GM10266 (cell line): Measurements from ENCODE around the gene SEMA3F.
"Not testable (repeated sequence)": the region's sequence is repeated elsewhere in the genome, so short reads cannot be mapped to it uniquely, and the experiment has no call there.

Experiments
- DNase-seq: peaks from one replicate; pipeline ENCODE4 v3.0.0; 2012; ENCODE audit errors: extremely low spot score
- TF ChIP-seq, protein P1 (sequence below): IDR thresholded peaks from 2 replicates; pipeline ENCODE4 v1.5.1; 2012; ENCODE audit warnings: mild to moderate bottlenecking, low read depth; ENCODE audit not compliant: control insufficient read depth, insufficient read depth; ENCODE audit errors: missing control alignments

SEMA3F gene

DNA sequence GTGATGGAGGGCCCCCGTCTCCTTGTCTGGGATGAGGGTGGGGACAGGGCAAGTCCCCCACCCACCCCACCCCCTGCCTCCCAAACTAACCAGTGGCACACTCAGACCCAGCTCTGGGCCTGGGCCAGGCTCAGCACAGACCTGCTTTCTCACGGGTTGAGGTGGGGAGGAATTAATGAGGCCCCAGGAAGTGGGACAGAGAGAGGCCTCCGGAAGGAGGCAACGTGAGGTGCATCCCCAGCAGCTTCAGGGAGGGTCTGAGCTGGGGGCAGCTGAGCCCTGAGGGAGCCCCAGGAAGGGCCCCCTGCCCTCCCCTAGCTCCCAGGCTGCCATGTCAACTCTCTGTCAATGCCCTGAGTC lies 65.9 kb downstream of the SEMA3F start:
- TF ChIP-seq, protein P1, sequence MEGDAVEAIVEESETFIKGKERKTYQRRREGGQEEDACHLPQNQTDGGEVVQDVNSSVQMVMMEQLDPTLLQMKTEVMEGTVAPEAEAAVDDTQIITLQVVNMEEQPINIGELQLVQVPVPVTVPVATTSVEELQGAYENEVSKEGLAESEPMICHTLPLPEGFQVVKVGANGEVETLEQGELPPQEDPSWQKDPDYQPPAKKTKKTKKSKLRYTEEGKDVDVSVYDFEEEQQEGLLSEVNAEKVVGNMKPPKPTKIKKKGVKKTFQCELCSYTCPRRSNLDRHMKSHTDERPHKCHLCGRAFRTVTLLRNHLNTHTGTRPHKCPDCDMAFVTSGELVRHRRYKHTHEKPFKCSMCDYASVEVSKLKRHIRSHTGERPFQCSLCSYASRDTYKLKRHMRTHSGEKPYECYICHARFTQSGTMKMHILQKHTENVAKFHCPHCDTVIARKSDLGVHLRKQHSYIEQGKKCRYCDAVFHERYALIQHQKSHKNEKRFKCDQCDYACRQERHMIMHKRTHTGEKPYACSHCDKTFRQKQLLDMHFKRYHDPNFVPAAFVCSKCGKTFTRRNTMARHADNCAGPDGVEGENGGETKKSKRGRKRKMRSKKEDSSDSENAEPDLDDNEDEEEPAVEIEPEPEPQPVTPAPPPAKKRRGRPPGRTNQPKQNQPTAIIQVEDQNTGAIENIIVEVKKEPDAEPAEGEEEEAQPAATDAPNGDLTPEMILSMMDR = no peak
- no peak for DNase-seq

DNA sequence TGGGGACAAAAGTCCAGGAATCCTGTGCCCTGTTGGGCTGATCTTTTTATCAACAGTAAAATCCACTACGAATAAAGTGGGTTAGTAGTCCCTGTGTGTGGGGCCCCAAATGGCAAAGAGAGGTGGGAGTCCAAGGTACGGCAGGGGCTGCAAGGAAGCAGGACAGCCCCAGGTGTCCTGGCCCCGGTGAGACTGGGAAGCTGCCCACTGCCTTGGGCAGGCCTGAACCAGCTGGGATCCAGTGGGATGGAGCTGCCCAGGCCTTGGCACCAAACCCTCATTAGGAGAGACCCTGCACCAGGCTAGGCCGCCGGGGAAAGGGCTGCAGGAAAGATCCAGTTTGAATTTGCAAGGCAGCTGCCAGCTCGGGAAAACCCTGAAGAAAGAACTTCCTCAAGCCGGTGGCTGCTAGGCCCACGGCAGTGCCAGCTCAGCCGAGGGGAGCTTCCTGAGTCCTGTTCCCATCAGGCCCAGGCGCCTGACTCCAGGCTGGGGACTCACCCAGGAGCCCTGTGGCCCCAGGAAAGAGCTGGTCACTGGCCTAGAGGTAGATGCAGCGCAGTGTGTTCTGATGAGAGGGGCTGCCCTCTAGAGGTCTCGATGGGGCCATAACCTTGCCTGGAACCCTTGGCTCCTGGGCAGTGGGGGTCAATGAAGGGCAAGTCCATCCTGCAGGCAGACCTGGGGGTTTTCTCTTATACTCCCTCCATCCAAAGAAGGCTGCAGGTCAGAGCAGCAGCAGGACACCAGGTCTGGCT lies 66.5 kb downstream of the SEMA3F start:
- DNase-seq = no peak

DNA sequence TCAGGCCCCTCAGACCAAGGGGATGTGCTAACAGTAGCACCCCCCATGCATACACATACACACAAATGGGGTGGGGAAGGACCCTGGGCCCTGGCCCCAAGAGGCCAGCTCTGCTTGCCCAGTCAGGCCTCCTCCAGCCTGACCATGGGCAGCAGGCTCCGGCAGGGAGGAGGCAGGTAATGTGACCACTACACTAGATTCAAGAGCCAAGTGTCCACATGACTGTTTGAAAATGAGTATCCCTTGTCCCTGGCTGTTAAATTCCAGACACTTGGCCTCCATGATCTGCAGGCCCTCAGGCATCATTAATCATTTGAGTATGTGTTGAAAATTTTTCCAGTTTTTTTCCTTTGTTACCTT lies 67.0 kb downstream of the SEMA3F start:
- no peak for DNase-seq
- TF ChIP-seq, protein P1 = no peak

More for the DNA sequence above, 66.5 kb downstream of the SEMA3F start:
- TF ChIP-seq, protein P1 = peak; percentile 30

DNA sequence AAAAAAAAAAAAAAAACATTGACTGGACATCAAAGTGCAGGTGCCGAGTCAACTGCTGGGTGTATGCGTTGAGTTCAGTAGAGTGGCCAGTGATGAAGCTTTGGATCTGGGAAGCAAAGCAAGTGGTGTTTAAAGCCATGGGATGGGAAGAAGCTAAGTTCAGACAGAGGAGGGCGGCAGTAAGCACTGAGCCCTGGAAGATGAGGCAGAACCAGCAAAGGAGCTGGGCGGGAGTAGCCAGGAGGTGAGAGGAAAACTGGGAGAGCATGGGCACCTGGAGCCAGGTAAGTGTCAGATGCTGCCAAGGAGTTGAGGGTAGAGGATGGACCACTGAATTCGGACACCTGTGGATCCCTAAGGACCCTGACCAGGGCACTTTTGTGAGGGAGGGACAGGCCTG lies 69.5 kb downstream of the SEMA3F start:
- TF ChIP-seq, protein P1 = no peak
- no peak for DNase-seq

DNA sequence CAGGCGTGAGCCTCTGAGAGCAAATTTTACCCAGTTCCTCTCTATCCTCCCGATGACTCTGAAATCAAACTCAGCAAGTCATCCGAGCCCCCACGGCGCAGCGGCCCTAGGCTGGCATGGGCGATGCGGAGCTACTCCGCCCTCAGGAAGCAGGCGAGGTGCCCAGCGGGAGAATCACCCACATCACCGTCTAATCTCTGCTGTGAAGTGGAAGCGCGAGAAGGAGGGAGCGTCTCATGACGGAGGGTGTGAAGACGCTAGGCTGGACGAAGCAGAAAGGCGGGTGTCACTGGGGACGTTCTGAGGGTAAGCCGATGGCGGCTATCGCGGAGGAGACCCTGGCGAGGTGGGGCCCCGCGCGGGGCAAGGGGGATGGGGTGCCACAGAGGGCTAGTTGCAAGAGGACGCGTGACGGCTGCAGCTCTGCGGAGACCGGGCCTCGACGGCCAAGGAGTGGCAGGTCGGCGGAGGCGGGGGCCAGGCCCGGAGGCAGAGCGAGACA lies 71.8 kb downstream of the SEMA3F start:
- no peak for DNase-seq
- TF ChIP-seq, protein P1 = peak; percentile 8

DNA sequence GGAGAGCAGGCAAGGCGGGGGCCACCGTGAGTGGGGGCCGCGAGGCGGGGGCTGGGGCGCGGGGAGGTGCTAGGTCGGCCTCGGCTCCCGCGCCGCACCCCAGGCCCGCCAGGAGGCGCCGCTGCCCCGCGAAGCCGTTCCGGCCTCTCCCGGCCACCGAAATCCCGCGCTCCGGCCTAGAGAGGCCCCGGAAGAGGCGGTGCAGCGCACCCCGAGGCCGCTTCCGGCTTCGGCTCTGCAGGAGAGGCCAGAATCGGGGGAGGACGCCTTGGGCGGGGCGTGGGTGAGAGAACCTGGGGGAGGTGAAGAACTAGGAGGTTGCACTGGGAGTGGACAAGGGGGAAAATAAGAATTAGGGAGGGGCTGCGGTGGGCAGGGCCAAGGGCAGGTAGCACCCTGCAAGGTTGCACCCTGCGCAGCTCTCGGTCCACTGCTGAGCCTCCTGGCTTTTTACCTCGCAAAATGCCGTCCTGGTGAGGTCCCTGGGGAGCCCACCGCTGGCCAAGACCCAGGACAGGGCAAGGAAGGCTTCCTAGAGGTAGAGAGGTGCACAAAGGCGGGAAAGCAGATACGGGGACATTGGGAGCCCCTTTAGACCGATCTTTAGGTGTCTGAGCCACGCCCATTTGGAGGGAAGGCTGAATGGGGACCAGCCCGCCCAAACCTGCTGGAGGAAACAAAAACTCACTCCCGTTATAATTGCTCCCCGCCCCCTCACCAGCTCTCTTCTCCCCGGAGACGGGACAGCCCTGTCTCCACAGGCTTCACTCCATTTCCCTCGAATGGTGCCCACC lies 72.5 kb downstream of the SEMA3F start:
- TF ChIP-seq, protein P1 = peak; percentile 91
- peak; percentile 95 for DNase-seq

DNA sequence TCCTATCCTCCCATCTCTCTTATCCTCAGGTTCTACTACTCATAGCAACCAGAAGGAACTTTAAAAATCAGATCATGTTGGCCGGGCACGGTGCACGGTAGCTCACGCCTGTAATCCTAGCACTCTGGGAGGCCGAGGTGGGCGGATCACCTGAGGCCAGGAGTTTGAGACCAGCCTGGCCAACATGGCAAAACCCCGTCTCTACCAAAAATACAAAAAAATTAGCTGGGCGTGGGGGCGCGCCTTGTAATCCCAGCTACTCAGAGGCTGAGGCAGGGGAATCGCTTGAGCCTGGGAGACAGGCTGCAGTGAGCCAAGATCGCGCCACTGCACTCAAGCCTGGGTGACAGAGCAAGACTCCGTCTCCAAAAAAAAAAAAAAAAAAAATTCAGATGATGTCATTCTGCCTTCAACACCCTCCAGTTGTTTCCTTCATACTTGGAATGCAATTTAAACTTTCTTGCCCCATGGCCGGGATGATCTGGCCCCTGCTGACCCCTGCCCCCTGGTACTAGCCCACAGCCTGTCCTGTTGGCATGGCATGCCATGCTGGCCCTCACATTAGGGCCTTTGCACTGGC lies 73.2 kb downstream of the SEMA3F start:
- DNase-seq = not testable (repeated sequence)
